NCI-H524 treated with DMSO at 0.1 percent for 48 hours (cell line): ENCODE results near the gene RYR2.
"Not testable (repeated sequence)": the region's sequence is repeated elsewhere in the genome, so short reads cannot be mapped to it uniquely, and the experiment has no call there.

Experiments used
- DNase-seq: peaks from one replicate; lab custom pipeline; 2025; lab: John Stamatoyannopoulos, UW

The RYR2 gene

DNA sequence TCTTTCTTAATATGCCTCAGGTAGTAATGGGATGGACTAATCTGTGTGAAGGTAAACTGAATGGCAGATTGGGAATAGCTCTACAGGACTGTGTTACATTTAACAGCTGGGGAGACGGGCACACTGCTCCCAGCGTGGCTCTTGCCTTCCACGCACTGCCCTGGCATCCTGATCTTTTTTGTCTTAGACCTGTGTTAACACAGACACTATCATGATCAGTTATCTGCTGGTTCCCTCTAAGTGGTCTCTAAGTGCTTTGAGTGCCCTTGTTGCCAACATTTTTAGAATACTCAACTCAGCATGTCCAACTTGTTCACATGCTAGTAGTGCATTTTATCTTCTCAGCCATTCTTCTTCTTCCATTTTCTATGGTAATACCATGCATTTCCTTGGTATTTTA is 208.1 kb downstream of the RYR2 start:
- no peak for DNase-seq

DNA sequence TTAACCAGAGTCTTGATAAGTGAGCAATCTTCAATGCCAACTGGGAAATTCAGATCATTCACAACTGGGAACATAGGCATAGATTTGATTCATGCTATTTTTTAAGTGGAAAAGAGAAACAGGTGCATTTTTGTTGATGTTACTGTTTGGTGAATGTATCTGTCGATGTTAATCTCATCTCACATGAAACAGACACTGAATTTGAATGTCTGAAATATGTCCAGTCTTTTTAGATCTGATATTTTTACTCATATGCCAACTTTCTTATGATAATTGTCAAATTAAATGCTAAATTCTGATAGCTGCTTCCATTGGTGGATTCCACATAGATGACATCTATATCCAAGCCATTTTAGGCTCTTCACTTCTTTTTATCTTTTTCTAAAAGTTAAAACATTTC is 213.1 kb downstream of the RYR2 start:
- DNase-seq, result no peak

DNA sequence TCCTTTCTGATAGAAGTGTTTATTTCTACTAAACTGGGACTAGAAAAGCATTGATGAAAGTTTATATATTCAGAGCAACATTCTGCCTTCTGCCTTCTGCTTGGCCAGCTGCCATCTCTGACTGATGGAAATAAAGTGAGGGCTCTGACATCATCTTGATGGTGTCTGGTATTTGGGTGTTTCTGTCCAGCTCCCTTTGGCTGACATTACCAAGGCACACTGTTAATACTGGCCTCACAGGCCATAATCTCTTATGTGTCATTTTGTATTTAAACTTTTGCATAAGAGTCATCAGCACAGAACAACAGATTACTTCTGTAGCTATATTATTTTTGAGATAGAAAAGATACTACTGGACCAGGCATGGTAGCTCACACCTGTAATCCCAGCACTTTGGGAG is 216.9 kb downstream of the RYR2 start:
- DNase-seq, result no peak

DNA sequence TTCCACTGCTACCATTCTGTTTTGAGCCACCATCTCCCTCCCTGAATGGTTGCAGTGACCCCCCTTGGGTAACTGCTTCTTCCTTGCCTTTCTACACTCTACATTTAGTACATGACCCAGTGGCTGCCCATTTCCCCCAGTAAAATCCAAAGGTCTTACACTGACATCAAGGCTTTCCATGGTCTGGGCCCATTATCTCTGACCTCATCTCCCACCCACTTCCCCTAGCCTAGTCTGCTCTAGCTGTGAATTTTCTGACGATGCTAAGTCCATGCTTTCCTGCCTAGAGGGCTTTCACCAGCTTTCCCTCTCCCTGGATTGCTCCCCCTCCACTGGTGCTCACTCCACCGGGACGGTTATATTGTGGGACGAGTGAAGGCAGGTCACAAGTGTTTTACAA is 219.2 kb downstream of the RYR2 start:
- no peak for DNase-seq

DNA sequence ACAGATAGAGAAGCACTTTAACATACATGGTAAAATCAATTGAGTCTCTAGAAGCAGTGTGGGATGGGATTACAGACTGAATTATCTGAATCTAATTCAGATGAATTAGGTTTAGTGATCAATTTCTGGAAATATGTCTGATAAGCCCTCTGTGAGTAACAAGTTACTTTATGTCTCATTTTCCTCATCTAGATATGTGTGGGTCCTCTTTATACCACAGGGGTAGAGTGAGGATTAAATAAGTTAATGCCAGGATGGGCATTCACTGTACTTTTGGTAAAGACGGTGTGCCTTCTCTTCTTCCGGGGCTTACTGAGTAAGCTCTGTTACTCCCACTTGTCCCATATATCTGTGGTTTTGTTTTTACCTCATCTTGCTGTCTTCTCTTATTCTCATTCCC is 225.8 kb downstream of the RYR2 start:
- no peak for DNase-seq

DNA sequence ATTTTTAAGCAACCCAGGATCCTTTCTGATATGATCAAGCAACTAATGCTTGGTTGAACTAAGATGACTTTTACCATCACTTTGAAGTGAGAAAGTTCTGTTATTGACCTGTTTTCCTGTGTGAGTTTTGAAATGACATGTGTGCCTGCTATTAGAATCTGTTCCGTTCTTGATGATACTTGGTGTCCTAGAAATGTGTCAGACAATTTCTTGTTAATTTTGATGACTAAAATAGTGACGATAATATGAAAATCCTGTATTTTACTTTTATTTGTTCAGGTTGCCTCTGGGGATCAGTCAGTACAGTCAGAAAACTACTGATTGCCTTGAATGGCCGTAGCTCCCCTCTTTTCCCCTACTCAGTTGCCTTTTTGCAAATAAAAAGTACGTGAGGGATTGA is 228.0 kb downstream of the RYR2 start:
- DNase-seq, result no peak

DNA sequence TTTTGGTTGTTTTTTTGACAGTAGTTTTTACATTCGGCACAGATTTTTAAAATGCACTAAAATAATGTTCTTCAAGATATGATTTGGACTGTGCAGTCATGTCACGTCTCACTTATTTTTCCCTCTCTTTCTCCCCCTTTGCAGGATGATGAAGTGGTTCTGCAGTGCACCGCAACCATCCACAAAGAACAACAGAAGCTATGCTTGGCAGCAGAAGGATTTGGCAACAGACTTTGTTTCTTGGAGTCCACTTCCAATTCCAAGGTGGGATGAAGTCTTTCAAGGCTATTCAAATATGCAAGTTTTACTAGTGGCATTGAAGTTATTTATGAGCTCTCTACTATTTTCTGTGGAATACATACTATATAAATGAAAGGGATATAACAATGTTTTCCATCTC is 228.4 kb downstream of the RYR2 start:
- DNase-seq, result no peak

DNA sequence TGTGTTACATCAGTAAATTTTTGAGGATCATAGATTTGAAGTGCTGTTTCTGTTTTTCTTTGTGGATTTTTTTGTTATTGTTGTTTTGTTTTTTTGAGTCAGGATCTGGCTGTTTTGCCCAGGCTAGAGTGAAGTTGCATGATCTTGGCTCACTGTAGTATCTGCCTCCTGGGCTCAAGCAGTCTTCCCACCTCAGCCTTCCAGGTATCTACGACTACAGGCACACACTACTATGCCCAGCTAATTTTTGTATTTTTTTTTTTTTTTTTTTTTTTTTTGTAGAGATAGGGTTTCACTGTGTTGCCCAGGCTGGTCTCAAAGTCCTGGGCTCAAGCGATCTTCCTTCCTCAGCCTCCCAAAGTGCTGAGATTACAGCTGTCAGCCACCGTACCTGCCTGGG is 236.0 kb downstream of the RYR2 start:
- not testable (repeated sequence) for DNase-seq

DNA sequence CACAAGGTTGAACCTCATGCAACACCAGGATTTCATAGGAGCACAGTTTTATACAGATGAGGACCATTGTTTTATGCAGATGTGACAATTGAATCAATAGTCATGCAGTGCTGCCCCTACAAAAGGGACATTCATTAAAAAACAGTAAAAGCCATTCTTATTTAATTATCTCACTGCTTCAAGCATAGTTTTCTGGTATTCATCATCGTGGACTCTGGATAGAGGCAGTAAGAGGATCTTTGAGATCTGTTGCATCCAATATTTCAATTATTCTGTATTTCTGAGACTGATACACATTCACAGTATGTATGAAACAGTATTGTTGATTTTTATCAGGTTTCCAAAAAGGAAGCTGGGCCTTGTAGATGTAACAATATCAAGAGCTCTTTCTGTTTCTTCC is 237.6 kb downstream of the RYR2 start:
- DNase-seq, result no peak

DNA sequence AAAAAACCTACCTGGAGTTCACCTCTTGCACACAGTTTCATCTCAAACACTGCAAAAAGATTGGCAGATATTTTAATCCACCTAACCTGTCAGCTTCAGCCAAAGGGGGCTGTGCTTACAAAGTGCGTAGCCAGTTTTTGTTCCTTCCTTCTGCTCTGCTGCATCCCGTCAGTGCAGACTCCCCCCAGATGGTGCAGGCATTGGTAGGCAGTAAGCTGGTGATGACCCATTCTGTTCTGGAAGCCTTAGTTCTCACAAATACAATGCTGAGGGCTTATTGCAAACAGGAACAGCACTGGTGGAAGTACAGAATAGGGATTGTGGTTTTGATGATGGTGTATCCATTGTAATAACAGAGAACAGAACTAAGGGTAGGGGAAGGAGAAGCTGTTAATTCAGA is 239.5 kb downstream of the RYR2 start:
- no peak for DNase-seq

DNA sequence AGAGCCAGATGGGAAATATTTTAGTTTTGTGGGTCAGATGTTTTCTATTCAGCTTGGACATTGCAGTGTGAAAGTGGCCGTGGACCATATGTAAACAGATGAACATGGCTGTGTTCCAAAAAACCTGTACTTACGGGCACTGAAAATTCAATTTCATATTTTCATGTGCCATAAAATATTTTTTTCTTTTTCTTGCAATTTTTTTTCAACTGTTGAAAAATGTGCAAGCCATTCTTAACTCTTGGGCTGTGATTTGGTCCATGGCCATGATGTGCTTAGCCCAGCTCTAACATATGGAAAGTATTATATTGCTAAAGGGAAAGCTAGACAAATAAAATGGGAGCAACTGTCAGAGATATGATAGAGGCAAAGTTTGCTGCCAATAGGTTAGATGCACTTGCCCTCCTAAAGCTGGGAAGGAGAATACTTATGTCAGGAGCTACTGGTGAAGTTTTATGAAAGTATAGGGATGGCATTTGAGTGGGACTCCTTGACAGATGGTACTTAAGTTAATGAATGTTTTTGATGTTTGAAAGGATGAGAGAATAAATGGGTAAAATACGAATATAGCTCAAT is 240.3 kb downstream of the RYR2 start:
- peak; percentile 29 for DNase-seq

DNA sequence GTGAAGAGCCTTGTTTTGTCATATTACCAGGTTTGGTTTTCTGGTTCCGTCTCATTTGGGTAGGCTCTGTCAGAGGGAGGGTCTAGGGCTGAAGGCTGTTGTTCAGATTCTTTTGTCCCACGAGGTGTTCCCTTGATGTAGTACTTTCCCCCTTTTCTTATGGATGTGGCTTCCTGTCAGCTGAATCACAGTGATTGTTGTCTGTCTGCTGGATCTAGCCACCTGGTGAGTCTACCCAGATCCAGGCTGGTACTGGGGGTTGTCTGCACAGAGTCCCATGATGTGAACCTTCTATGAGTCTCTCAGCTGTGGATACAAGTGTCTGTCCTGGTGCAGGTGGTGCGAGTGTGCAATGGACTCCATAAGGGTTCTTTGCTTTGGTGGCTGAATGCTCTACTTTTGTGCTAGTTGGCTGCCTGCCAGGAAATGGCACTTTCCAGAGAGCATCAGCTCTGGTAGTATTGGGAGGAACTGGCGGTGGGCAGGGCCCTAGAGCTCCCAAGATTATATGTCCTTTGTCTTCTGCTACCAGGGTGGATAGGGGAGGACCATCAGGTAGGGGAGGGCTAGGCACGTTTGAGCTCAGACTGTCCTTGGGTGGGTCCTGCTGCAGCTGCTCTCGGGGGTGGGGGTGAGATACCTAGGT is 246.0 kb downstream of the RYR2 start:
- no peak for DNase-seq

DNA sequence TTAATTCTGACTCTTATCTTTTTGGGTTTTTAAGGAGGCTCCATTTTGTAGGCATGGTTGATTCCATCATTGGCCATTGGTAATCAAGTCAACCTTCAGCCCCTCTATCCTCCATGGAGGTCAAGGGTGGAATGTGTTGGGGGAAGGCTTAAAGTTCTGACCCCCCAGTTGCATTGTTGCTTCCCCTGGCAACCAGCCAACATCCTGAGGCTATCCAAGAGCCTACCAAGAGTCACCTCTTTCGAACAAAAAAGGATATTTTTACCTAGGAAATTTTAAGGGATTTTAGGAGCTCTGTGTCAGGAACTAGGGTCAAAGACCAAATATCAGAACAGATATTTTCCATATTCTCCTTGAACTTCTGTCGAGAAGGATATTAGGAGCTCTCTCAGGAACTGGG is 251.8 kb downstream of the RYR2 start:
- DNase-seq, result no peak

DNA sequence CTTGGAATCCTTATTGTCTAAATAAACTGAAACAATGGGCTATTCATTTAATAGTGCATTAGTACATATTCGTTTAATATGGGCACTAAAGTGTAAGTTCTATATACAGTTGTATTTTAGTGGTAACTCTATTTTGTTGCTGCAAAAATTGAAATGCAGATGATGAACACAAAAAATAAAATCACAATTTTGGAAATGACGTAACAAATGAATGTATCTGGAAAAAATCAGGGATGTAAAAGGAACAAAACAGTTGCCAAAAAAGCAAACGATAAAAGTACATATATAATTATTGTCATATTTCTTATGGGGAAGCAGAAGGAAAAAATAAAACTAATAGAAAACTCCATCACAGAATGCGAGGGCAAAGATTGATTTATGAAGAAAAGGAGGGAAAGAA is 254.9 kb downstream of the RYR2 start:
- no peak for DNase-seq

DNA sequence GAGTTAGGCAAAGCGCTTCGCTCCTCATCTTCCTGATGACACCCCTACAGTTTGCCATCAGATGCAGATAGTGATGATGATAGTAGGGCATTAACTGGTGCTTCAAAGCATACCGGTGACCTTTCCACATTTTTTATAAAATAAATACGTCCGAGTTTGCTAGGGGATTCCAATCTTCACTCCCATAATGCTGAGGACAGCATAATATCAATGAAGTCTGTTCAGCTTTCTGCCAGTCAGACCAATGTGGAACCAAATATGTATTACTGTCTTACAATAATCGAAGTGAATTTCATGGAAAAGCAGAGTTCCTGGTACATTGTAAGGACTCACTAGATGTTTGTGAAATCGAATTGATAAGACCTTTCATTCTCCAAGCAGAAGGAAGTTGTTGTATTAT is 258.7 kb downstream of the RYR2 start:
- no peak for DNase-seq

DNA sequence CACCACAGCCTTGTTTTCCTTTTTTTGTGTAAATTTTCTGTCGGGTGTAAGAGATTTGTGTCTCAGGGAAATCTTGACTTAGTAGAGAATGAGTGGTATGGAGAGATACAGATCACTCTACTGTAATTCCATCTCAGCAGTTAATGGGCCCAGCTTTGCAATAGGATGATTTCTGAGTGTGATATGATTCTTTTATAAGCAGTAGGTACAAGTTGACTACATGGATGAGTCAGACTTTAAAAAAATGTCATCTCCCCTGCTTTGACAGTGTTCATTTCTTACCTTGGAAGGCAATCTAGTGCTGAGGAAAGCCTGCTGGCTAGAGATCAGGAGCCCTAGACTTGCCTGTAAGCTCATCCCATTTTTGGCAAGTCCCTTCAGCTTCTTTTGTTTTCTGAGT is 261.9 kb downstream of the RYR2 start:
- no peak for DNase-seq

DNA sequence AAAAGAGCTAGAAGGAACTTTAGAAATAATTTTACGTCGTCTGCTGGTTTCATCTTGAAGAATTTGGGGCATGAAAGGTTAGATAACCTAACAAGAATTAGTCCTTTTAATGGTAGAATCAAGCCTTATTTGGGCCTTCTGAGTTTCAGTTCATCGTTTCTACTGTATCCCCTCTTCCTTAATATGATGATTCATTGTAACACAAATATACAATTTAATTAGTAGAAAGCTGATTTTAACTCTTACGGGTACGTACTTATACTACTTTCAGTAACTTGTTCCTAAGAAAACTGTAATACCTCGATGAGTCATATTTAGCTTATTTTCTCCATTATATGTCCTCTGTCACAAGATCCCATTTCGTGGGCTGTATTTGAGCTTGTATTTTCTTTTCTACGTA is 264.7 kb downstream of the RYR2 start:
- DNase-seq, result no peak

DNA sequence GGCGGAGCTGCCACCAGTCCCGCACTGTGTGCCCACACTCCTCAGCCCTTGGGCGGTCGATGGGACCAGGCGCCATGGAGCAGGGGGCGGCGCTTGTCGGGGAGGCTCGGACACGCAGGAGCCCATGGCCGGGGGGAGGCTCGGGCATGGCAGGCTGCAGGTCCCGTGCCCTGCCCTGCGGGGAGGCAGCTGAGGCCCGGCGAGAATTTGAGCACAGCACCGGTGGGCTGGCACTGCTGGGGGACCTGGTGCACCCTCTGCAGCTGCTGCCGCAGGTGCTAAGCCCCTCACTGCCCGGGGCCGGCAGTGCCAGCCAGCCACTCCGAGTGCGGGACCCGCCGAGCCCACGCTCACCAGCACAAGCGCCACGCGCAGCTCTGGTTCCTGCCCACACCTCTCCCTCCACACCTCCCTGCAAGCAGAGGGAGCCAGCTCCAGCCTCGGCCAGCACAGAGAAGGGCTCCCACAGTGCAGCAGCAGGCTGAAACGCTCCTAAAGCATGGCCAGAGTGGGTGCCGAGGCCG is 267.7 kb downstream of the RYR2 start:
- DNase-seq, result no peak

DNA sequence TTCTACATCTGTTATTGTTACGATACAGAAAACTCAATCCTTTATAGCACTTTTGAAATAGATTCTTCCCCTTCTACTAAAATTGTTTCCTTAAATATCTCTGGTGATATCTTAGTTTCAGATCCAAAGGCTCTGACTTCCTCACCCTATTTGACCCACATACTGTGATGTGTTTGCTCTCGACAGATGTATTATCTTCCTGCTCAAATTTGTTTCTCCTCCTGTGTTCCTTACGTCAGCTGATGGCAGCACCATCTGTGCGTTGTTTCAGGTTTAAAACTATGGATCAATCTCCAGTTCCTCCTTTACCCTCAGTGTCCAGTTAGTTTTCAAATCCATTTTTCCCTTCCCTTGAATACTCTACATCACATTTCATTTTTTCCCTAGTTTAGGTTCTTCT is 274.4 kb downstream of the RYR2 start:
- DNase-seq, result peak; percentile 72

DNA sequence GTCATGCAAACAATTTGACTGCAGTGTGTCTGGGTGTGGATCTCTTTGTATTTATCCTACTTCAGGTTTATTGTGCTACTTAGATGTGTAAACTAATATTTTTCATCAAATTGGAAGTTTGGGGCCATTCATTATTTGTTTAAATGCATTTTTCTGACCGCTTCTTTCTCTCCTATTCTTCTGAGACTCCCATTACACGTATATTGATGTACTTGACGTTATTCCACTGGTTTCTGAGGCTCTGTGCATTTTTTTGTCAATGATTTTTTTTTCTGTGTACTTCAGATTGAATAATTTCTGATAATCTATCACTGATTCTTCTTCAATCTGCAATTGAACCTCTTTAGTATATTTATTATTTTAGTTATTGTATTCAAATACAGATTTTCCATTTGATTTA is 276.8 kb downstream of the RYR2 start:
- no peak for DNase-seq

DNA sequence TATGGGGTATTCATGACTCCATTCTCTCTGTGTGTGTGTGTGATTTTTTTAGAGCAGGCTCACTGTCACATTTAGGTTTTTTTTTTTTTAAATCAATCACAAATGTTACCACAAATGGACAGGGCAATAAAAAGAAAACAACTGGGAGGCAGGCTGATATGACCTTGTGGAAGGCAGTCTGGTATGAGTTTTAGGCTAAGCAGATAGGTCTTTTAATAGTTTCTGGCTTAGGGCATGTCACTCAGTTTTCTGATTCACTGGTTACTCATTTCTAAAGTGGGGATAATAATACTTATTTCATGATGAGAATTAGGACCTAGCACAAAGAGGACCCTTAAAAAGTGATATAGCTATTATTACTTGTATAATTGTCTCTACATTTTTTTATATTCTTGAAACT is 278.9 kb downstream of the RYR2 start:
- no peak for DNase-seq

DNA sequence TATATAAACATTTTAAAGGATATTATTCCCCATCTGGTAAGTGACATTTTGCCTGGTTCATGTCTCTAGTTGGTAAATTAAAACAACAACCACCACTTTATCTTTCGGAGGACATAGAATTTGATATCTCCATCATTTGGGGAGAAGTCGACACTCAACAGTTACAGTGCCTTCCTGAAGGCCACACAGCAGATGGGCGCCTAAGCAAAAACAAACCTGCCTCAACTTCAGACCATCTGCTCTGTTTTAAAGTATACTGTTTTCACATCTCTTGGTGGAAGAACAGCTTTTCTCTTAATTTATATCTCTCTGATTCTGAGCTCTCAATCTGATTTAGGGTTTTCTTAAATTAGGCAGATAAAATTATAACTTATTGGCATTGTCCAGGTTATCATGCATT is 282.2 kb downstream of the RYR2 start:
- DNase-seq, result peak; percentile 73

DNA sequence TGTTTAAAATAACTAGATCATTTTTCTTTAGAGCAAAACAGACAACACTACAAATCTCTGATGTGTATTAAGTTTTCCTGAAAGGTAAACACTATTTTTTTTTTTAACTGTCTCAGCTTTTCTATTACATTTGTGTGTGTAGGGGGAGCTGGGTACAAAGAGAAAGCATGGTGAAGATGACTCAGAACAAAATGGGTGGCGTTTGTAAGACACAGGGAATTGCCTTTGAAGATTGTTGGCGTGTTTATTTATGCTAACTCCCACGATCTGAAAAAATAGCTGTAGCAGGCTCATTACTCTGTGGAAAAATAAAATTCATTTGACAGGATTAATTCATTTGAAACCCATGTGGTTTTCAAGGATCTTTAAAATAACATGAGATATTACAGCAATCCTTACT is 285.1 kb downstream of the RYR2 start:
- DNase-seq, result no peak

DNA sequence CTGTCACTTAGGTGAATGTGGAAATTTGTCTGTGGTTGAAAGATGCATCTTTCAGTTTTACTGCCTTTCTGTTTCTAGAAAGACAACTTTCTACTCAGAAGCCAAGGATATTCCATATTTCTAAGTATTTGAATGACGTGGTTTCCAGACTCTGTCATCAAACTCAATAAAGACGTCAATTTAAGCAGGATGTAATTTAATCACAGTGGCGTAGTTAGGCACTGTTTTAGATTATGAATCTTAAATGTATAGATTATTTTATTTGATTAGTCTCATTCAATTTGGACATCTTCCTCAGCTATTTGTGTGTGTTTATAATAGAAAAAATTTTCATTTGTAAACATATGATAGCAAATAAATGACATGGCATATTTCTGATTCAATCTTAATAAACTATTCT is 298.9 kb downstream of the RYR2 start:
- no peak for DNase-seq
